Loucy (cell line): Measurements from ENCODE around the gene MRPL49.

Experiments
- H2AFZ ChIP-seq: fragments of 200-600 bp; sonication (generic); 2 replicates; pipeline ENCODE4 v1.6.0; 2016; ENCODE audit warnings: antibody characterized with exemption, mild to moderate bottlenecking, low read length, moderate library complexity
- H3F3A ChIP-seq: fragments of 200-600 bp; 2 replicates; pipeline ENCODE4 v1.6.0; 2016; ENCODE audit warnings: antibody characterized with exemption, low read depth, mild to moderate bottlenecking
- H3K27me3 ChIP-seq: fragments of 200-600 bp; sonication (generic); 2 replicates; pipeline ENCODE4 v1.6.1; 2014; ENCODE audit warnings: low read length, mild to moderate bottlenecking; ENCODE audit not compliant: insufficient read depth, poor library complexity, severe bottlenecking
- H3K36me3 ChIP-seq: fragments of 200-600 bp; sonication (generic); 2 replicates; pipeline ENCODE4 v1.6.1; 2016; ENCODE audit warnings: low read length; ENCODE audit not compliant: insufficient read depth
- H3K4me1 ChIP-seq: fragments of 200-600 bp; sonication (generic); 2 replicates; pipeline ENCODE4 v1.5.1; 2014; ENCODE audit warnings: low read length, mild to moderate bottlenecking; ENCODE audit not compliant: insufficient read depth, poor library complexity, severe bottlenecking
- H3K4me2 ChIP-seq: fragments of 200-600 bp; sonication (generic); 2 replicates; pipeline ENCODE4 v1.6.0; 2014; ENCODE audit warnings: antibody characterized with exemption, low read length, low read depth, mild to moderate bottlenecking; ENCODE audit not compliant: poor library complexity, severe bottlenecking
- H3K4me3 ChIP-seq: fragments of 200-600 bp; sonication (generic); 2 replicates; pipeline ENCODE4 v1.5.1; 2014; ENCODE audit warnings: low read length, mild to moderate bottlenecking, mixed read lengths; ENCODE audit not compliant: poor library complexity, severe bottlenecking
- H3K79me2 ChIP-seq: fragments of 200-600 bp; sonication (generic); 2 replicates; pipeline ENCODE4 v1.6.1; 2014; ENCODE audit warnings: low read length; ENCODE audit not compliant: insufficient read depth
- H3K9ac ChIP-seq: fragments of 200-600 bp; sonication (generic); 2 replicates; pipeline ENCODE4 v1.6.0; 2014; ENCODE audit warnings: mild to moderate bottlenecking, low read depth, low read length, moderate library complexity; ENCODE audit not compliant: poor library complexity, severe bottlenecking
- H3K9me2 ChIP-seq: fragments of 200-600 bp; sonication (generic); replicated peaks from 2 replicates; pipeline ENCODE4 v1.6.1; 2016; ENCODE audit warnings: low read depth, low read length, mixed read lengths
- H3K9me3 ChIP-seq: fragments of 200-600 bp; sonication (generic); 2 replicates; pipeline ENCODE4 v1.6.1; 2014; ENCODE audit warnings: mild to moderate bottlenecking, antibody characterized with exemption, low read length, low read depth; ENCODE audit not compliant: insufficient read depth
- H4K20me1 ChIP-seq: fragments of 200-600 bp; sonication (generic); 2 replicates; pipeline ENCODE4 v1.6.0; 2014; ENCODE audit warnings: antibody characterized with exemption, low read length, mild to moderate bottlenecking; ENCODE audit not compliant: insufficient read depth, poor library complexity, severe bottlenecking
- EZH2phosphoT487 ChIP-seq: fragments of 200-600 bp; IDR thresholded peaks from 2 replicates; pipeline ENCODE4 v1.6.1; 2018; ENCODE audit warnings: antibody characterized with exemption, mild to moderate bottlenecking, moderate library complexity, borderline replicate concordance
- TF ChIP-seq, protein P1 (sequence below): fragments of 200-600 bp; sonication (generic); conservative IDR thresholded peaks from 2 replicates; pipeline ENCODE4 v1.5.1; 2014; ENCODE audit warnings: mild to moderate bottlenecking, antibody characterized with exemption, low read length

Gene MRPL49

GRCh38 chr11:65136515-65137096 is 14.5 kb downstream of the MRPL49 start:
- Histone ChIP-seq H3K9me3 (no peaks in the 10 kb centered on the region), H3K27me3 (no peaks in the 10 kb centered on the region), H3K4me2 (no peak overlapping the region), H3K36me3 (no peaks in the 10 kb centered on the region; the same call in 1 of the 2 replicates), H3K4me1 (peaks cover 24% of the 10 kb centered on the region), H4K20me1 (peaks cover 21% of the 10 kb centered on the region), H3K9me2 (no peaks in the 10 kb centered on the region), H2AFZ (no peak overlapping the region), H3K79me2 (peaks cover 26% of the 10 kb centered on the region), H3K9ac (no peak overlapping the region), H3K4me3 (no peak overlapping the region), H3F3A (no peaks in the 10 kb centered on the region)
- TF ChIP-seq, protein P1, sequence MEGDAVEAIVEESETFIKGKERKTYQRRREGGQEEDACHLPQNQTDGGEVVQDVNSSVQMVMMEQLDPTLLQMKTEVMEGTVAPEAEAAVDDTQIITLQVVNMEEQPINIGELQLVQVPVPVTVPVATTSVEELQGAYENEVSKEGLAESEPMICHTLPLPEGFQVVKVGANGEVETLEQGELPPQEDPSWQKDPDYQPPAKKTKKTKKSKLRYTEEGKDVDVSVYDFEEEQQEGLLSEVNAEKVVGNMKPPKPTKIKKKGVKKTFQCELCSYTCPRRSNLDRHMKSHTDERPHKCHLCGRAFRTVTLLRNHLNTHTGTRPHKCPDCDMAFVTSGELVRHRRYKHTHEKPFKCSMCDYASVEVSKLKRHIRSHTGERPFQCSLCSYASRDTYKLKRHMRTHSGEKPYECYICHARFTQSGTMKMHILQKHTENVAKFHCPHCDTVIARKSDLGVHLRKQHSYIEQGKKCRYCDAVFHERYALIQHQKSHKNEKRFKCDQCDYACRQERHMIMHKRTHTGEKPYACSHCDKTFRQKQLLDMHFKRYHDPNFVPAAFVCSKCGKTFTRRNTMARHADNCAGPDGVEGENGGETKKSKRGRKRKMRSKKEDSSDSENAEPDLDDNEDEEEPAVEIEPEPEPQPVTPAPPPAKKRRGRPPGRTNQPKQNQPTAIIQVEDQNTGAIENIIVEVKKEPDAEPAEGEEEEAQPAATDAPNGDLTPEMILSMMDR: no peak
- TF ChIP-seq EZH2phosphoT487: no peak

- Histone ChIP-seq H3F3A (no peaks in the 10 kb centered on the region), H3K9ac (no peak overlapping the region), H3K9me3 (no peaks in the 10 kb centered on the region), H3K79me2 (no peaks in the 10 kb centered on the region), H2AFZ (no peak overlapping the region), H3K9me2 (no peaks in the 10 kb centered on the region), H3K36me3 (no peaks in the 10 kb centered on the region), H3K27me3 (no peaks in the 10 kb centered on the region), H3K4me1 (no peaks in the 10 kb centered on the region), H3K4me2 (no peak overlapping the region), H3K4me3 (no peak overlapping the region), H4K20me1 (no peaks in the 10 kb centered on the region)
- TF ChIP-seq, protein P1: no peak
- no peak for TF ChIP-seq EZH2phosphoT487
These were observed 19.9 kb downstream of the MRPL49 start for GRCh38 chr11:65141896-65142494.

GRCh38 chr11:65147352-65148075 is 25.4 kb downstream of the MRPL49 start:
- H3K27me3 ChIP-seq: no peaks in the 10 kb centered on the region
- H3K9ac ChIP-seq: no peak overlapping the region
- H3K4me2 ChIP-seq: no peak overlapping the region
- no peaks in the 10 kb centered on the region for H3K9me3 ChIP-seq
- no peak overlapping the region for H3K4me3 ChIP-seq
- H2AFZ ChIP-seq: no peak overlapping the region
- no peaks in the 10 kb centered on the region for H3F3A ChIP-seq
- no peaks in the 10 kb centered on the region for H3K36me3 ChIP-seq
- TF ChIP-seq EZH2phosphoT487: no peak
- TF ChIP-seq, protein P1: no peak
- no peaks in the 10 kb centered on the region for H3K79me2 ChIP-seq
- H3K4me1 ChIP-seq: no peaks in the 10 kb centered on the region
- no peaks in the 10 kb centered on the region for H4K20me1 ChIP-seq
- H3K9me2 ChIP-seq: no peaks in the 10 kb centered on the region
